Endothelial cell of umbilical vein (primary cell): ENCODE measurements around the gene HDDC2. TPM values are rescaled to one million over a fixed set of nuclear protein-coding genes. Genes with fewer than 3 reads are reported as not detected.

Source experiments
- BruUV-seq: library from RNA; stranded (reverse); fragments of 400-500 nt; replicated peaks from 2 replicates; lab custom pipeline; 2021; lab: Mats Ljungman, UMichigan
- CTCF ChIA-PET: fragments of 300-600, 350-600 bp; sonication (Branson Sonifier 250); formaldehyde crosslinking; loops from one replicate; lab custom pipeline; 2021; ENCODE audit warnings: antibody characterized with exemption, inconsistent platforms; lab: Charles Lee
- POLR2A ChIA-PET: fragments of 300-600, 350-600 bp; sonication (Branson Sonifier 250); formaldehyde crosslinking; loops from one replicate; lab custom pipeline; 2021; ENCODE audit warnings: antibody characterized with exemption, inconsistent platforms; lab: Charles Lee
- DNase-seq: peaks from one replicate; pipeline ENCODE4 v3.0.0-alpha.2; 2011; ENCODE audit warnings: low read depth, low spot score
- FAIRE-seq: peaks from 2 replicates; lab custom pipeline; 2011; peaks lifted over from hg19 to GRCh38; lab: Jason Lieb, UNC
- H2AFZ ChIP-seq: 2 replicates; pipeline ENCODE4 v1.6.0; 2012; ENCODE audit warnings: low read depth, low read length, control low read depth, inconsistent platforms
- H3K27ac ChIP-seq: 2 replicates; pipeline ENCODE4 v1.5.1; 2011; ENCODE audit warnings: low read depth, mild to moderate bottlenecking, control low read depth, low read length, moderate library complexity; ENCODE audit not compliant: insufficient read depth
- H3K27me3 ChIP-seq, 2 experiments: 2 replicates each; pipeline versions ENCODE4 v1.6.0 to v1.6.1; 2011; ENCODE audit warnings: low read length in 2 of 2, mixed read lengths in 1 of 2; ENCODE audit not compliant: control insufficient read depth in 2 of 2, insufficient read depth in 2 of 2
- H3K36me3 ChIP-seq, 2 experiments: 2 replicates in 1 of 2; 3 replicates in 1 of 2; pipeline ENCODE4 v1.5.1; 2011; ENCODE audit warnings: low read length in 2 of 2, mild to moderate bottlenecking in 1 of 2, moderate library complexity in 1 of 2; ENCODE audit not compliant: control insufficient read depth in 2 of 2, insufficient read depth in 2 of 2; ENCODE audit errors: extremely low read depth in 1 of 2
- H3K4me1 ChIP-seq: 3 replicates; pipeline ENCODE4 v1.5.1; 2011; ENCODE audit warnings: mild to moderate bottlenecking, low read length; ENCODE audit not compliant: control insufficient read depth, insufficient read depth; ENCODE audit errors: extremely low read depth
- H3K4me2 ChIP-seq: 2 replicates; pipeline ENCODE4 v1.6.1; 2011; ENCODE audit warnings: low read length, control low read depth, mixed read lengths; ENCODE audit not compliant: insufficient read depth
- H3K4me3 ChIP-seq, 3 experiments: fragments of 200-600 bp in 1 of 3; sonication (generic), shearing (Covaris generic) in 1 of 3; replicated peaks in 1 of 3; 2 replicates each; pipeline ENCODE4 v1.5.1; 2011 to 2016; ENCODE audit warnings: control low read depth in 3 of 3, low read length in 3 of 3, mild to moderate bottlenecking in 2 of 3, inconsistent platforms in 1 of 3, low read depth in 1 of 3, moderate library complexity in 1 of 3; ENCODE audit not compliant: insufficient read depth in 1 of 3
- H3K79me2 ChIP-seq: 2 replicates; pipeline ENCODE4 v1.6.0; 2012; ENCODE audit warnings: low read length, inconsistent platforms; ENCODE audit not compliant: control insufficient read depth, insufficient read depth
- H3K9ac ChIP-seq: replicated peaks from 2 replicates; pipeline ENCODE3; 2011; ENCODE audit warnings: low read length, control low read depth; ENCODE audit not compliant: insufficient read depth; ENCODE audit errors: extremely low read depth
- H3K9me1 ChIP-seq: replicated peaks from 3 replicates; pipeline ENCODE4 v1.6.0; 2011; ENCODE audit warnings: mild to moderate bottlenecking, low read length; ENCODE audit not compliant: control insufficient read depth, insufficient read depth; ENCODE audit errors: extremely low read depth
- H3K9me3 ChIP-seq: replicated peaks from 2 replicates; pipeline ENCODE4 v1.5.1; 2012; ENCODE audit warnings: low read length, inconsistent platforms; ENCODE audit not compliant: control insufficient read depth, insufficient read depth
- H4K20me1 ChIP-seq: replicated peaks from 2 replicates; pipeline ENCODE3; 2011; ENCODE audit warnings: mild to moderate bottlenecking, low read length; ENCODE audit not compliant: control insufficient read depth, insufficient read depth; ENCODE audit errors: extremely low read depth
- JUN ChIP-seq: IDR thresholded peaks from 2 replicates; pipeline ENCODE4 v1.6.1; 2011; ENCODE audit warnings: borderline replicate concordance, low read depth; ENCODE audit not compliant: insufficient read length, insufficient read depth
- MYC ChIP-seq: IDR thresholded peaks from one replicate; pipeline ENCODE4 v1.6.1; 2011; ENCODE audit warnings: mild to moderate bottlenecking, low read depth, low read length
- dilution Hi-C: fragments of 300-500 bp; cut with MboI; formaldehyde crosslinking; loops from one replicate; pipeline ENCODE4 v1.15.0; 2019; ENCODE audit warnings: low sequenced_read_pairs; ENCODE audit not compliant: extremely low pct_ligation_motif_present
- intact Hi-C: fragments of 100-400 bp; cut with micrococcal nuclease; formaldehyde crosslinking; loops from one replicate; pipeline ENCODE4 v1.10.0; 2022
- polyA plus RNA-seq, 4 experiments: library from polyadenylated mRNA; depleted of rRNA in 3 of 4; stranded (reverse) in 3 of 4; unstranded in 1 of 4; fragments of >200 nt; gene quantifications; 2 replicates each; pipeline versions ENCODE4 v1.2.1 to v1.2.3, GENCODE V29; 2011 to 2012; ENCODE audit warnings: missing spikeins in 1 of 4
- total RNA-seq: library from RNA; stranded (reverse); gene quantifications from 2 replicates; pipeline ENCODE4 v1.2.3, GENCODE V29; 2021

The HDDC2 gene
- total and polyA plus RNA-seq, 2 donors (not counting 3 experiments of a cell fraction or from before 2014, with no cell fraction given), result 12.6 to 13.6 TPM

DNA sequence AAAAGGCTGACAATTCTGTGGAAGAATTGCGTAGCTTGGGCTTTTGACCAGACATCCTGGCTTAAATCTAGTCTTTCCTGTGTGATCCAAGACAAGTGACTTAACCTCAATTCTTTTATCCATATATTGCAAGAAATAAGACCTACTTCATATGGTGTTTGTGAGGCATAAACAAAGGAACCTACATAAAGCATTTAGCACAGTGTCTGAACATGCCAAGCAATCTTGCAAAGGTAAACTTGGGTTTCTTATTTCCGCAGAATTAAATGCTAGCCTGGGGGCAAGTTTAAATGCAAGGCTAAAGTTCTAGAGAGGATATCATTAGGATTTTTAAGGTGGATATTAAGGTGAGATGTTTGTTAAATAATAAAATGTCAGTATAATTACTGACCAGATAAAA is 47.9 kb downstream of the HDDC2 start:
- no peak for TF ChIP-seq JUN
- no peak for TF ChIP-seq MYC
- Histone ChIP-seq H3K4me2 (no peak overlapping the region), H3K79me2 (no peaks in the 10 kb centered on the region), H3K9me3 (no peaks in the 10 kb centered on the region), H3K27ac (no peak overlapping the region), H3K27me3 (no peaks in the 10 kb centered on the region), H3K9me1 (no peaks in the 10 kb centered on the region), H3K4me3 (no peak overlapping the region), H3K4me1 (no peaks in the 10 kb centered on the region), H3K36me3 (no peaks in the 10 kb centered on the region), H4K20me1 (no peaks in the 10 kb centered on the region), H3K9ac (no peak overlapping the region), H2AFZ (no peak overlapping the region)
- no peak for FAIRE-seq
- intact Hi-C loops (no loop called here), dilution Hi-C loops (no loop called here)
- POLR2A ChIA-PET, result no interaction called here
- DNase-seq, result no peak
- no TSS peak for BruUV-seq
- CTCF ChIA-PET, result no interaction called here

DNA sequence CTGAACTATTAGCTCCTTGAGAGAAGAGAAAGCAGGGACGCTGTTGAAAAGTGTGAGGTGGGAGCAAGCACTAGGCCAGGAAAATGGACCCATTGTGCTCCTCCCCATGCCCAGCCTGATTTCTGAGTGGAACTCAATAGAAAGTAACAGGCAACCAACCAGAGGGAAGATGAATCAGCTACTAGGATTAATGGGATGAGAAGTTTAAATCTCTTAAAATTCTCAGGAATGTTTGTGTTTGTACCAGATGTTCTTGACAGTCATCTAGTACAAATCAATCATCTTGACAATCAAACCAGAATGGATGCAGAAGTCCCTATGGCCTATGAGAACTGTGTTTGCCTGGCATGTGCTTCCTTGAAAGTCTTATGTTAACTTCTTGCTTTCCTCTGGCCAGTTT is 48.9 kb downstream of the HDDC2 start:
- FAIRE-seq, result no peak

More for the DNA sequence above, 48.9 kb downstream of the HDDC2 start:
- H3K27me3 ChIP-seq, result no peaks in the 10 kb centered on the region
- TF ChIP-seq JUN, result no peak
- BruUV-seq, result no TSS peak
- no peaks in the 10 kb centered on the region for H3K9me1 ChIP-seq
- POLR2A ChIA-PET, result no interaction called here
- no peaks in the 10 kb centered on the region for H3K79me2 ChIP-seq
- no peak overlapping the region for H3K27ac ChIP-seq
- intact Hi-C loops (no loop called here), dilution Hi-C loops (no loop called here)
- H3K9ac ChIP-seq, result no peak overlapping the region
- DNase-seq, result no peak
- H3K36me3 ChIP-seq, result no peaks in the 10 kb centered on the region
- no peak overlapping the region for H3K4me3 ChIP-seq
- H2AFZ ChIP-seq, result no peak overlapping the region
- H4K20me1 ChIP-seq, result no peaks in the 10 kb centered on the region
- no peaks in the 10 kb centered on the region for H3K4me1 ChIP-seq
- H3K9me3 ChIP-seq, result no peaks in the 10 kb centered on the region
- H3K4me2 ChIP-seq, result no peak overlapping the region
- CTCF ChIA-PET, result no interaction called here
